Fibroblast of lung (primary cell): ENCODE measurements around the gene MISP3. TPM values are rescaled to one million over a fixed set of nuclear protein-coding genes. Genes with fewer than 3 reads are reported as not detected.

Experiments used
- DNase-seq, 2 donors: peaks; one replicate each; pipeline versions ENCODE4 v3.0.0 to v3.0.0-alpha.2; 2010; ENCODE audit warnings: low read depth in 2 of 2
- H2AFZ ChIP-seq: 2 replicates; pipeline ENCODE4 v1.5.1; 2012; ENCODE audit warnings: low read length, control low read depth, inconsistent platforms
- H3K27ac ChIP-seq: 2 replicates; pipeline ENCODE4 v1.5.1; 2011; ENCODE audit warnings: low read length, control low read depth; ENCODE audit not compliant: insufficient read depth
- H3K27me3 ChIP-seq: 2 replicates; pipeline ENCODE4 v1.5.1; 2011; ENCODE audit warnings: mild to moderate bottlenecking, low read length; ENCODE audit not compliant: control insufficient read depth, insufficient read depth
- H3K36me3 ChIP-seq: 2 replicates; pipeline ENCODE4 v1.5.1; 2011; ENCODE audit warnings: low read length; ENCODE audit not compliant: control insufficient read depth, insufficient read depth
- H3K4me1 ChIP-seq: 2 replicates; pipeline ENCODE4 v1.5.1; 2011; ENCODE audit warnings: low read length; ENCODE audit not compliant: control insufficient read depth, insufficient read depth; ENCODE audit errors: extremely low read depth
- H3K4me2 ChIP-seq: 2 replicates; pipeline ENCODE4 v1.5.1; 2011; ENCODE audit warnings: low read length, control low read depth; ENCODE audit not compliant: insufficient read depth; ENCODE audit errors: extremely low read depth
- H3K4me3 ChIP-seq, 4 experiments: fragments of 200-600 bp in 1 of 4; sonication (generic) in 1 of 4; replicated peaks in 1 of 4; 2 replicates each; pipeline ENCODE4 v1.5.1; 2011 to 2016; ENCODE audit warnings: low read length in 4 of 4, low read depth in 3 of 4, mild to moderate bottlenecking in 3 of 4, control low read depth in 2 of 4, inconsistent platforms in 1 of 4, mixed read lengths in 1 of 4; ENCODE audit not compliant: insufficient read depth in 1 of 4; ENCODE audit errors: control extremely low read depth in 1 of 4
- H3K79me2 ChIP-seq: 2 replicates; pipeline ENCODE4 v1.5.1; 2012; ENCODE audit warnings: mild to moderate bottlenecking, low read length, inconsistent platforms; ENCODE audit not compliant: control insufficient read depth, insufficient read depth
- H3K9ac ChIP-seq: 2 replicates; pipeline ENCODE4 v1.5.1; 2011; ENCODE audit warnings: mild to moderate bottlenecking, low read length, control low read depth; ENCODE audit not compliant: insufficient read depth
- H3K9me3 ChIP-seq: 2 replicates; pipeline ENCODE4 v1.5.1; 2012; ENCODE audit warnings: low read depth, low read length; ENCODE audit not compliant: control insufficient read depth, insufficient read depth
- H4K20me1 ChIP-seq: 2 replicates; pipeline ENCODE4 v1.5.1; 2011; ENCODE audit warnings: low read length; ENCODE audit not compliant: control insufficient read depth, insufficient read depth; ENCODE audit errors: extremely low read depth
- CTCF ChIP-seq, 2 donors: IDR thresholded peaks in 1 of 2; conservative IDR thresholded peaks in 1 of 2; 1 replicate in 1 of 2; 2 replicates in 1 of 2; pipeline ENCODE4 v1.5.1; 2011 to 2012; ENCODE audit warnings: low read length in 2 of 2, control low read depth in 1 of 2, inconsistent platforms in 1 of 2, low read depth in 1 of 2, mild to moderate bottlenecking in 1 of 2
- EZH2 ChIP-seq: IDR thresholded peaks from 2 replicates; pipeline ENCODE4 v1.5.1; 2012; ENCODE audit warnings: low read length, control low read depth, mild to moderate bottlenecking; ENCODE audit errors: missing control alignments
- polyA plus RNA-seq, 2 donors: library from polyadenylated mRNA; depleted of rRNA in 1 of 2; stranded (reverse) in 1 of 2; unstranded in 1 of 2; fragments of >200 nt; gene quantifications; 2 replicates each; pipeline ENCODE4 v1.2.1, GENCODE V29; 2011 to 2012; ENCODE audit warnings: missing spikeins in 1 of 2
- total RNA-seq: library from RNA; depleted of rRNA; stranded (reverse); fragments of >200 nt; gene quantifications from 2 replicates; pipeline ENCODE4 v1.2.1, GENCODE V29; 2014

The MISP3 gene
- total and polyA plus RNA-seq, 2 donors (not counting 1 experiment from before 2014, with no cell fraction given), result 0.33 to 0.83 TPM

GRCh38 chr19:14030997-14031718, 41.4 kb upstream of the MISP3 start:
- no peaks in the 10 kb centered on the region for H3K4me1 ChIP-seq
- no peak overlapping the region for H3K27ac ChIP-seq
- H4K20me1 ChIP-seq, result no peaks in the 10 kb centered on the region
- H3K4me2 ChIP-seq, result peak overlapping the region; percentile 97
- peaks cover 8% of the 10 kb centered on the region for H3K27me3 ChIP-seq
- DNase-seq, result no peak
- TF ChIP-seq EZH2 (no peak), CTCF (conservative IDR thresholded peaks at IDR 0.05 in 1 of 2, IDR thresholded peaks at IDR 0.05 in 1 of 2; ENCODE audit: low read depth in 1 of 2, low read length in 2 of 2) (no peak)
- peak overlapping the region; percentile 23 for H3K9ac ChIP-seq
- peak overlapping the region in 2 of 4 experiments; percentile 68 to 73 for H3K4me3 ChIP-seq
- no peaks in the 10 kb centered on the region for H3K79me2 ChIP-seq
- no peaks in the 10 kb centered on the region for H3K36me3 ChIP-seq
- H2AFZ ChIP-seq, result no peak overlapping the region
- no peaks in the 10 kb centered on the region for H3K9me3 ChIP-seq

- Histone ChIP-seq H3K4me3 (peak within 1 kb of the TSS; percentile 55 to 73 (median 63)), H3K27ac (no peak within 1 kb of the TSS), H2AFZ (peak within 1 kb of the TSS; percentile 80), H3K4me1 (no peaks in the 10 kb centered on the region), H3K79me2 (no peaks in the 10 kb centered on the region), H3K4me2 (peak within 1 kb of the TSS; percentile 97), H3K27me3 (peaks cover 8% of the 10 kb centered on the region), H3K9me3 (no peaks in the 10 kb centered on the region), H4K20me1 (no peaks in the 10 kb centered on the region), H3K36me3 (no peaks in the 10 kb centered on the region), H3K9ac (peak within 1 kb of the TSS; percentile 23)
- TF ChIP-seq CTCF (conservative IDR thresholded peaks at IDR 0.05 in 1 of 2, IDR thresholded peaks at IDR 0.05 in 1 of 2; ENCODE audit: low read depth in 1 of 2, low read length in 2 of 2) (peak; percentile 75 to 80), EZH2 (no peak)
- peak; percentile 30 to 51 for DNase-seq
Observed at GRCh38 chr19:14031719-14032480, 40.7 kb upstream of the MISP3 start, which contains the start of gene IL27RA. IL27RA (plus strand) TSS chr19:14031762; CDS start chr19:14031873, 111 bp downstream.

GRCh38 chr19:14033946-14034345, 38.6 kb upstream of the MISP3 start:
- peaks cover 2% of the 10 kb centered on the region for H3K27me3 ChIP-seq
- no peaks in the 10 kb centered on the region for H3K4me1 ChIP-seq
- H3K9me3 ChIP-seq, result no peaks in the 10 kb centered on the region
- H3K79me2 ChIP-seq, result no peaks in the 10 kb centered on the region
- no peak overlapping the region for H2AFZ ChIP-seq
- TF ChIP-seq CTCF (conservative IDR thresholded peaks at IDR 0.05 in 1 of 2, IDR thresholded peaks at IDR 0.05 in 1 of 2; ENCODE audit: low read depth in 1 of 2, low read length in 2 of 2) (no peak), EZH2 (no peak)
- no peak overlapping the region for H3K9ac ChIP-seq
- H3K36me3 ChIP-seq, result no peaks in the 10 kb centered on the region
- H3K4me2 ChIP-seq, result no peak overlapping the region
- no peaks in the 10 kb centered on the region for H4K20me1 ChIP-seq
- no peak overlapping the region for H3K27ac ChIP-seq
- no peak overlapping the region for H3K4me3 ChIP-seq
- peak in 1 of 2 donors; percentile 19 for DNase-seq
